CD4-positive, alpha-beta T cell treated with Interleukin-6 for 4 hours (primary cell): ENCODE data around the gene ALOX15.
"Not testable (repeated sequence)": the region's sequence is repeated elsewhere in the genome, so short reads cannot be mapped to it uniquely, and the experiment has no call there.

Experiments
- DNase-seq: peaks from one replicate; pipeline ENCODE4 v3.0.0-alpha.2; 2020; ENCODE audit warnings: mixed read lengths

Gene ALOX15

DNA sequence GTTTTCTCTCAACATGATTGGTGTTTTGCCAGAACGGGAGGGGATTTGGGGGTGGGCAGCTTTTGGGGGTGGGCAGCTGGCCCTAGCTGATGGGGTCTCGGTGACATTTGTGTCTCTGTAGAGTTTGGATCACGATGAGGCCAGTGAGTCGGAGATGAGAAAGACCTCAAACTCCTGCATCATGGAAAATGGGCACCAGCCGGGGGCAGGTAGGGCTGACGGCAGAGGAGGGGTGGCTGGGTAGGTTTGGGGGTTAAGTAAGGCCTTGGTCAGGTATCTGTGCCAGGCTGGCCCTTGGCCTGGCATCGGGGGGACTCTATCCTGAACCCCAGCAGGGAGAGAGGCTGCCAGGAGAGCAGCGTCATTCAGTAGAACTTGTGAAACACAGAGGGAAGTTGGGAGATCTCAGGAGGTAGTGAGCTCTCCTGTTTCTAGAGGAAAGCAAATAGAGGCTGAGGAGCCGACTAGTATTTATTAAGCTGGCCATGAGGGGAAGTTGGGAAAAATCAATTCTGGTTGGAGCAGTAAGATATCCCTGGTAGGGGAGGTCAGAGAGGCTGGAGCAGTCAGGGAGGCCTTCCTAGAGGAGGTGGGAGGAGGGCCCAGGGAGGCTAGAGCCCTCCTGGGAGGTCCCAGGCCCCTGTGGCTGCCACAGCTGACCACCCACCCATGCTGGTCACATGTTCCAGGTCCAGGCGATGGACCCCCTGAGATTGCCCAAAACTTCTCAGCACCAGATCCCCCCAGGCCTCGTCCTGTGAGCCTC is 49.1 kb downstream of the ALOX15 start:
- DNase-seq: no peak

DNA sequence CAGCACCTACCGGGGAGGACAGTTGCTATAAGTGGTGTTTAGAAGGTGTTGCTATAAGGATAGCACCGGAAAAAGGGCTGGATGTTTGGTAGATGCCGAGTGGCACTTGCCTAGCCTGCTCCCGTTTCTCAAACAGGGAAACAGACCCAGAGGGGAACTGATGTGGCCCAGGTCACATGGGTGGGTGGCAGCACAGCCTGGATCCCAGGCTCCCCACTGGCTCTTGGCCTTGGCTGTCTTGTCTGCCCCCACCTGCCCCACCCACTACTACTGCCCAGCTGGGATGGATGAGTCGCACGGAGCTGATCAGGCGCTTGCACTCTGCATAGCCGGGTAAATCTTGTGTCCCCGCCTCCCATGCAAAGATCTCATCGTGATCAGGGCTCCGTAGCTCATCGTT is 49.9 kb downstream of the ALOX15 start:
- DNase-seq: no peak

DNA sequence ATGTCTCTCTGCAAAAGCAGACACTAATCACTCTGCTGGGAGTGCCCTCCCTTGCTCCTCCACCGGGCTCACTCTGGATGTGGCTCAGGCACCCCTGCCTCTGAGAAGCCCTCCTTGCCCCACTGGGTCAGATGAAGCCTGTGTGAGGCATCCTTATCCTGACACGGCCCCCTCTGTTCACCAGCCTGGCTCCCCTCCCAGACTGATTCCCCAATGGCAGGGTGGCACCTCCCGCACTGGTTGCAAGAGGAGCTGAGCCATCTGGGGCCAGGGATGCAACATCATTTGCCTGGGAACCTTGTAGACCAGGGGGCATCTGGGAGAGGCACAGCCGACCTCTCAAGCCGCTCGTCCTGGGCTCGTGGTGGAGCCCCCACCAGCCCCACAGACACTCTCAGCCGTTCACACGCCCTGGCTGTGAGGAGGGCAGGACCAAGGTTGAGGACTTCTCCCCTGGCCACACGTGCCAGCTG is 50.5 kb downstream of the ALOX15 start:
- no peak for DNase-seq

DNA sequence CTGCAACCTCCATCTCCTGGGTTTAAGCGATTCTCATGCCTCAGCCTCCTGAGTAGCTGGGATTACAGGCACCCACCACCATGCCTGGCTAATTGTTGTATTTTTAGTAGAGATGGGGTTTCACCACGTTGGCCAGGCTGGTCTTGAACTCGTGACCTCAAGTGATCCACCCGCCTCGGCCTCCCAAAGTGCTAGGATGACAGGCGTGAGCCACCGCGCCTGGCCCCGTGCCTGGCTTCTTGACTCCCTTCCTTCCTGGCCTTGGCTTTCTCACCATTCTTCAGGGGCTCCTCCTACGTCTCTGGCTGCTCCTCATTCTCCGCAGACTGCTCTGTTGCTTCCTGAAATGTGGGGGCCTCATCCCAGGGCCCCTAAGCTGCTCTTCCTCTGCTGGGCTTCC is 51.4 kb downstream of the ALOX15 start:
- not testable (repeated sequence) for DNase-seq

DNA sequence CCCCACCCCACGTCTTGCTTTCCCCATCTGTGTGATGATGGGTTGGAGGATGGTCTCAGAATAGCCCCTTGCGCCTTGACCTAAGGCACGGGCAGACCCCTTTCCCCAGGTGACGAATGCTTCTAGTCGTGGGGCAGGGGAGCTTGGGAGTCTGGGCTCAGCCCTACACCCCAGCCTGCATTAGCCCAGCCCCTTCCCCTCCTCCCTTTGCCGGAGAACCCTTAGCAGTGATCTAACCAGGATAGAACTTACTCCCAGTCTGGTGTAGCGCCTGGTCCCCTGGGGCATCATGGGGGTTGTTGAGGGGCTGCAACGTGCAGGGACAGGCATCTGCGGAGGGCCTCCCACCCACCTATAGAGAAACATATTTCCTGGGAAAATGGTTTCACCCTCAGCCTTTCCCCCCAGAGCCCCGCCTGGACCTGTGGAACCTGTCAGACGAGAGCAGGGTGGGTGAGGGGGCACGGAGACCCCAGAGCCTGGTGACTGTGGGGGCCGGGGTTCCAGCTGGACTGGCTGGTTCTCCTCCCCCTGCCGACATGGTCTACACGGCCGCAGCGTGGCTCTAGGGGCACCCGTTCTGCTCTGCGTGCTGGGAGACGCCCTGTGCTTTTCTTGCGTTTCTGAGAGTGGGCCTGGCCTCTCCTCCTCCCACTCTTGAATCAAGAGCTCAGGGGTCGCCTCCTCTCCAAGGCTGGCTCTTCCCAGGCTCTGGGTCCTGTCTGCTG is 52.4 kb downstream of the ALOX15 start:
- no peak for DNase-seq

DNA sequence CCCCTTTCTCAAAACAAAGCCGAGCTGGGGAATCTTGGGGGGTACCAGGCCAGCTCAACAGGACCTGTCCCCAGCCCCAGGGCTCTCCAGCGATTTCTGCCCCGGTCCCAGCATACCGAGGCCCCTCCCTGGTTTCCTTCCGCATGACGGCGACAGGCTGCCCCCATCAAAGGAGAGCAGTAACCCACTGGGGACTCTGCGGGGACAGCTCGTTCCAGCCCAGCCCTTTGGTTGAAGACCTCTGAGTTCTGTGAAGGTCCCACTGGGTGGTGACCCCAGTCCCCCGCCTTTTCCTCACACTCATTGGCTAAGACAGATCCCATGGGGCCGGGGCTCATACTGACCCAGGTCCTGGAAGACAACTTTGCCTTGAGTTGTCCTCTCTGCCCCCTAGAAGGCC is 53.1 kb downstream of the ALOX15 start:
- no peak for DNase-seq

DNA sequence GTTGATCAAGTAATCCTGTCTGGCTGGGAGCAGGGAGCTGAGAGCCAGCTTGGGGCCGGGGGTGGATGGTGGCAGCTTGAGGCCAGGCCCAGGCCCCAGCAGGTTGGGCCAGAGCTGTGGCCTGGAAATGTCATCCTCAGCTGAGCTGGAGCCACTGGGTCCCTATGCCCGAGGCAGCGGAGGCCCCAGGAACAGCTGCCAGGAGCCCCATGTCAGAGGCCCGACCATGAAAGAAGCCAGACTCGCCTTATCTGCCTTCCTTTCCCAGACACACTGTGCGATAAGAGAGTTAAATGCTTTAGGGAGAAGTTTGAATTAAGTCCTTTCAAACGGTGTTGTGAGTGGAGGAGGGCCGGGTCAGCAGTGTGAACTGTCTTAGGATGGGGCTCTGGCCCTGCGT is 53.7 kb downstream of the ALOX15 start:
- no peak for DNase-seq

DNA sequence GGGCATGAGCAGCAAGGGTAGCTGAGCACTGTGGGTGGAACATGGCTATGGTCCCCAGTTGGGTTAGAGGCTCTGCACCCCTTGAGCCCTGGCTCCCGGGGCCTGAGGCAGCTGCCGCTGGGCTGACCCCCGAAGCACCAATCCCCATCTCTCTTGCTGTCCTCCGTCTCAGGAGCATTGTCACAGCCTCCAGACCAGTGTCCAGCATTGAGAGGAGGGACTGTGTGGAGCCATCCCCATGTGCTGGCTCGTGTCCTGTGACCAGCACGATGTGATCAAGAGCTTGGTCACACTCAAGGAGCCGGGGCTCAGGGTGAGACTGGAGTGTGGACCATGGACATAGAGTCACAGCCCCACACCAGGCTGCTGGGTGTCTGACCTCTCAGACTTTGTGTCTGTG is 54.3 kb downstream of the ALOX15 start:
- no peak for DNase-seq

DNA sequence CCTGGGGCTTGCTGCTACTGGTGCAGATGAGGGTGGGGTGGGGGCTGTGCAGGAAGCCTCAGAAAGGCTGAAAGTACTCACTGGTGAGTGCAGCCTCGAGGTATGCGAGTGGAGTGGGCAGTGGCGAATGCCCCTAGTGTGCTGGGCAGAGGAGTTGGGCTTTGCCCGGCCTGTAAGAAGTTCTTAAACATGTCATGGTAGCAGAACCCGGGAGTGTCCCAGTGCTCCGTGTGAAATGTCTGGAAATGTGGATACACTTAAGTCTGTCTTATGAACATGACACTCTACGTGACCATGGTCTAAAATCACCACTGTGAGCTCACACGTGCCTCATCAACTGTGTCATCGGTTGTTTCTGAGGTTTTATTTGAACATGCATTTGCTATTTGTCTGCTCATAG is 55.4 kb downstream of the ALOX15 start:
- no peak for DNase-seq

DNA sequence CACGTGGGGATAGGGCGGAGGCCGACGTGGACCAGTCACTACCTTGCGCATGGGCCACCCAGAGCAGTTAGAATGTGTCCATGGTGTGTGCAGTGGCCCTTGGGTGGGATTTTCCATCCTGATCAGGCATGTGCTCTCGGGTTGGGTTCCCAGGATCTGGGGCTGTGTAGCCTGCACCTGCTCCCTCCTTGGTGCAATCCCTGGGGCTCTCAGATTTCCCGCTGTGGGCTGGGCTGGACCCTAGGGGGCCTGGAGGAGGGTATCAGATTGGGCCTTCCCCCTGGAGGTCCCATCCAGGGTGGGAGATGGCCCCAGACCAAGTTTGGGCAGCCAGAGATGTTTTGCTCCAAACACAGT is 55.9 kb downstream of the ALOX15 start:
- DNase-seq: no peak

DNA sequence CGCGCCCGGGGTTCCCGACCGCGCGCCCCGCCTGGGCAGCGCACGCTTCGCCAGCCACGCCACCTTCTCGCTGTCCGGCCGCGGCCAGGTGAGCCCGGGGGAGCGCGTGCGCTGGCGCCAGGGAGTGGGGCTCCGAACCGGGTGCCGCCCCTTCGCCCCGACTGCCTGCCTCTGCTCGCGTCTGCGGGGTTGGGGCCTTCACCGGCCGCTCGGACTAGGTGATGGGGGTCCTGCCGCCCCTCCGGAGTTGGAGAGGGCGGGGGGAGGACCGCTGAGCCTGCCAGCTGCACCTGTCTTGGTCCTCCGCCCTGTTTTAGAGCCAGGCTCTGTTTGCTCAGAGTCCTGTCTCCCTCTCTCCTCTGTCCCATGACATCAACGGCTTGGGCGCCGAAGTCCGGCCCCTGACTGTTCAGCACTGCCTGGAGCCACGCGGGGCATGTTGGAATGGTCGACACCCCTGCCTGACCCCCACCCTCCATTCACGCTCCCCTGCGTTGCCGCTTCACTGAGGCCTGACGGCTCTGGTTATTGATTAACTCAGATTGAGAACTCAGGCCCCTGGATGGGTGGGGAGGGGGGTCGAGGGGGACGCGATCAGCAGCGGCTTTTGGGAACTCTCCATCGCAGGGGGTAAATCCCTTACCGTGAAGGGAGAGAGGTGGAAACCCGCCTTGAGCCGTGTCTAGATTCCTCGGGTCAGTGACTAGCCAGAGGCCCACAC is 56.4 kb downstream of the ALOX15 start:
- DNase-seq: no peak

DNA sequence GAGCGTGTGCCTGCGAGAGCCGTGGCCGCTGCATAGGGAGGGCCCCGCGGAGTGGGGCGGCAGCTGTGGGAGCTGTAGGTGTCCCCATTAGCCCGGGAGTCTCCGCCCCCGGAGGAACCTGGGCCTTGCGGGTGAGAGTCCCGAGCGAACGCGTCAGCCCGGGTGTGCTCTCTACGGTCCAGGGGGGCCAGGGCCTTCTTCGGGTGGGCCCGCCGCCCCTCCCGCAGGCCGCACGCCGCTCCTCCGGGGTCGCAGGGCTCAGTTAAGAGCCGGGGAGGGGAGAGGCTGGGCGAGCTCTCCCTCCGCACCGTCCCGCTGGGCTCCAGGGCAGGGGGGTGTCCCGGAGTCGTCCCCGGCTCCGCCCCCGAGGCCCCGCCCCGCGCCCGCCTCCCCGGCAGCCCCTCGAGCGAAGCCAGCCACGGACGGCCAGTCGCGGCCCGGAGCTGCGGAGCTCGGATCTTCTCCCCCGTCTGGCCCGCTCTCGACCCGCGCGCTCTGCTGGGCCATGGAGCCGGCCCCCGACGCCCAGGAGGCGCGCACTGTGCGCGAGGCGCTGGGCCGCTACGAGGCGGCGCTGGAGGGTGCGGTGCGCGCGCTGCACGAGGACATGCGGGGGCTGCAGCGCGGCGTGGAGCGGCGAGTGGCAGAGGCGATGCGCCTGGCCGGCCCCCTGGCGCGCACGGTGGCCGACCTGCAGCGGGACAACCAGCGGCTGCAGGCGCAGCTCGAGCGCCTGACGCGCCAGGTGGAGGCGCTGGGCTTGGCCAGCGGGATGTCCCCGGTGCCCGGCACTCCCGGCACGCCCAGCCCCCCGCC is 57.2 kb downstream of the ALOX15 start, which contains the start of gene SMTNL2:
Gene SMTNL2, plus strand, starts transcription at position 429 of the 816 bp plus-strand sequence. Its CDS starts 77 bp downstream, at position 506.
- DNase-seq: peak; percentile 22

DNA sequence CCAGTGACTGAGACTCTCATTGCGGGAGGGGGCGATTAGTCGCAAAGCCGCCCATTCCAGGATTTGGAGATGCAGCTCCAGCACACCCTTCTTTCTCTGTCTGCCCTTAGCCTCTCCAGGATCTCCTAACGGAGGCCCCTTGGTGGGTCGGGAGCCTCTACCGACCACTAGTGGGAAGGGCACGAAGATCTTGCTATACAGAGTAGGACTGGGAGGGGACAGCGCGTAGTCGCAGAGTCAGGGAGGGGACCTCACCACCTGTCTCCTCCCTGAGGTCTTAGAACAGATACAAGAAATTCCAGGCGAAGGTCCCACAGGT is 57.7 kb downstream of the ALOX15 start:
- DNase-seq: peak; percentile 9

DNA sequence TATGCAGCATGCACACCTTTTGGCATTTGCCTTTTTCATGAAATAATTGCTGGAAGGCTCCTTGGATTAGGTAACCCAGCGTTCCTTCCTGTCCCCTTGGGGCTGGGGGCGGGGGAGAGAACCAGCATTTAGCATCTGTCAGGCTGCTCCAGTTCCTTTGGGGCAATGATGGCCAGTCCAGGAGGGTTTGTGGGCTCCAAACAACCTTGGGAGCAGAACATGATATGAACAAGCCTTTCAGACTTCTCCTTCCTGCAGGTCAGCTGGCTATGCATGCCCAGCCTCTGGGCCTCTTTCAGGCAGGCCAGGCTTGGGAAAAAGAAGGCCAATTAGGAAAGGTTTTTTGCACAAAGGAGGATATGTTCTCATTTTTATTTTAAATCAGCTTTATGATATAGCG is 58.3 kb downstream of the ALOX15 start:
- no peak for DNase-seq

DNA sequence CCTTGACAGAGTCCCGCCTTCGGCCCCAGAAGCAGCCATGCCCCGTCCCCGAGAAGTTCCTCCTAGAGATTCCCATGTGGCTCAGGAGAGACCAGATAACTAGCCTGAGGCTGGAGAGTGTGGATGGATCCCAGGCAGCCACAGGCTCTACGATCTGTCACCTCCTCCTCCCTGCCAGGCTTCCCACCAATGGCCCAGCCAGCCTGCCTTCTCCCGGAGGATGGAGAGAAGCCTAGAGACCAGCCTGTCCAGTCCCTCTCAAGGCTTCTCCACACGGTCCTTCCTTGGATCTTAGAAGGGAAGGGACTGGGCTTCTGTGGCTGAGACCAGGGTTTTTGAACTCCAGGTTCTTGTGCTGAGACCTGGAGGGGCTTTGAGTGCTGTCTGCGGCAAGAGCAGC is 58.8 kb downstream of the ALOX15 start:
- no peak for DNase-seq

DNA sequence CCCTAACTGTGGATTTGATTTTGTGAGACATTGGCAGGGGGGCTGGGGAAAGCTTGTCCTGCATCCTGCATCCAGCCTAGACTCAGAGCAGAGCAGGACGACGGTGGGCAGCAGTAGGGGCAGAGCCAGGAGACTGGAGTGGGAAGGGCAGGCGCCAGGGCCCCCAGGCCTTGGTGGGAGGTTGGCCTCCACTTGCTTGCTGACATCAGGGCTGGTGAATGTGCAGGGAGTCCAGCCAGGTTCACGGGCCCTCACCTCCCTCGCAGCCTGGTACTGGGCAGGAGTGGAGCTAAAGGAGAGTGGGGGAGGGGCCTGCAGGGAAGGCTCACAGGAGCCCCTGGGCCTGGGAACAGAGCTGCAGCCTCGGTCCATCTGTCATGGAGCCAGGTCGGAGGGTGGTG is 59.4 kb downstream of the ALOX15 start:
- DNase-seq: no peak
